ENCODE data around the gene VPS35L. TPM values are rescaled to one million over a fixed set of nuclear protein-coding genes. Genes with fewer than 3 reads are reported as not detected.

The VPS35L gene
- 59.1 and 62.0 TPM in 2 replicates for total RNA-seq (ENCODE audit: low replicate concordance)
- long read RNA-seq, transcript VPS35L-203 (31 exons, 3,855 nt) = major isoform, 229 of 305 reads
- long read RNA-seq, partial matches to known transcripts = 37 of 305 reads
- long read RNA-seq, other reads (novel, unspliced or antisense) = 38 of 305 reads

GRCh38 chr16:19555186-19555937 is at the start of gene VPS35L:
VPS35L (plus strand) TSS chr16:19555703; CDS start chr16:19555730, 27 bp downstream.
- peak; percentile 99 for DNase-seq (ENCODE audit: extremely low spot score, unreplicated experiment)
- Mint-ChIP-seq H3K9me3 (no peaks in the 10 kb centered on the region), H3K36me3 (peaks cover 3% of the 10 kb centered on the region), H3K4me3 (peak within 1 kb of the TSS; percentile 93), H3K4me1 (ENCODE audit: unreplicated experiment) (peaks cover 13% of the 10 kb centered on the region), H3K27ac (peak within 1 kb of the TSS; percentile 95), H3K27me3 (no peaks in the 10 kb centered on the region)
- TF ChIP-seq, protein P1, sequence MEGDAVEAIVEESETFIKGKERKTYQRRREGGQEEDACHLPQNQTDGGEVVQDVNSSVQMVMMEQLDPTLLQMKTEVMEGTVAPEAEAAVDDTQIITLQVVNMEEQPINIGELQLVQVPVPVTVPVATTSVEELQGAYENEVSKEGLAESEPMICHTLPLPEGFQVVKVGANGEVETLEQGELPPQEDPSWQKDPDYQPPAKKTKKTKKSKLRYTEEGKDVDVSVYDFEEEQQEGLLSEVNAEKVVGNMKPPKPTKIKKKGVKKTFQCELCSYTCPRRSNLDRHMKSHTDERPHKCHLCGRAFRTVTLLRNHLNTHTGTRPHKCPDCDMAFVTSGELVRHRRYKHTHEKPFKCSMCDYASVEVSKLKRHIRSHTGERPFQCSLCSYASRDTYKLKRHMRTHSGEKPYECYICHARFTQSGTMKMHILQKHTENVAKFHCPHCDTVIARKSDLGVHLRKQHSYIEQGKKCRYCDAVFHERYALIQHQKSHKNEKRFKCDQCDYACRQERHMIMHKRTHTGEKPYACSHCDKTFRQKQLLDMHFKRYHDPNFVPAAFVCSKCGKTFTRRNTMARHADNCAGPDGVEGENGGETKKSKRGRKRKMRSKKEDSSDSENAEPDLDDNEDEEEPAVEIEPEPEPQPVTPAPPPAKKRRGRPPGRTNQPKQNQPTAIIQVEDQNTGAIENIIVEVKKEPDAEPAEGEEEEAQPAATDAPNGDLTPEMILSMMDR (conservative IDR thresholded peaks at IDR 0.05) = peak; percentile 78

- Mint-ChIP-seq H3K27ac (no peak overlapping the region), H3K27me3 (no peaks in the 10 kb centered on the region), H3K4me3 (no peak overlapping the region), H3K9me3 (no peaks in the 10 kb centered on the region), H3K4me1 (ENCODE audit: unreplicated experiment) (peaks cover 6% of the 10 kb centered on the region), H3K36me3 (peaks cover 35% of the 10 kb centered on the region)
- no peak for DNase-seq (ENCODE audit: extremely low spot score, unreplicated experiment)
- TF ChIP-seq, protein P1 (conservative IDR thresholded peaks at IDR 0.05) = no peak
These were observed 48.5 kb upstream of the VPS35L start for GRCh38 chr16:19506965-19507364.

DNA sequence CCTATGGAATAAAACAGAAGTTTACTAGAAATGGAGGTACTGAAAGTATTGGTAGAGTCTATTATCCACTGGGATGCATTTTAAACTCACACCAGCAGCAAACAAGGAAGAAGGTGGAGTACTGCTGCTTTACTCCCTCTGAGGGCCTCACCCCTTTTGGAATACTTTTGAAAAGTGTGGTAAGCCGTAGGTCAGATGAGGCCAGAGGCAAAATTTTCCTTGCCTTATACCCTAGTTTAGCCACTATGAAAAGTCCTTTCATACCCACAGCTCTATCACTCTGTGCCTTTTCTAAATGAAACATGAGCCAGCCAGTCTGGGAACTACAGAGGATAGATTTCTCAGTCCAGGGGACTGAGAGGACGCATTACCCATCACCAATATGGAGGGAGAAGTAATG is 47.6 kb upstream of the VPS35L start:
- no peak for DNase-seq (ENCODE audit: extremely low spot score, unreplicated experiment)
- H3K4me1 Mint-ChIP-seq (ENCODE audit: unreplicated experiment) = peaks cover 6% of the 10 kb centered on the region
- H3K36me3 Mint-ChIP-seq = peaks cover 37% of the 10 kb centered on the region
- no peak overlapping the region for H3K27ac Mint-ChIP-seq
- H3K27me3 Mint-ChIP-seq = no peaks in the 10 kb centered on the region
- H3K9me3 Mint-ChIP-seq = no peaks in the 10 kb centered on the region
- TF ChIP-seq, protein P1 (conservative IDR thresholded peaks at IDR 0.05) = no peak
- no peak overlapping the region for H3K4me3 Mint-ChIP-seq

DNA sequence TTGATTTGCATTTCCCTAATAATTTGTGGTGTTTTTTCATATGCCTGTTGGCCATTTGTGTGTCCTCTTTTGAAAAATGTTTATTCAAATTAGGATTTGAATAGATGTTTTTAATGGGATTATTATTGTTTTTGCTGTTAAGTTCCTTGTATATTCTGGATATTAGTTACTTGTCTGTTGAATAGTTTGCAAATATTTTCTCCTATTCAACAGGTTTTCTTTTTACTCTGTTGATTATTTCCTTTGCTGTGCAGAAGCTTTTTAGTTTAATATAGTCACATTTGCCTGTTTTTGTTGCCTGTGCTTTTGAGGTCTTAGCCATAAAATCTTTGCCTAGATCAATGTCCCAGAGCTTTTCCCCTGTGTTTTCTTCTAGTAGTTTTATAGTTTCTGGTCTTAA is 43.2 kb upstream of the VPS35L start:
- Mint-ChIP-seq H3K4me3 (no peak overlapping the region), H3K27ac (no peak overlapping the region), H3K36me3 (peaks cover 44% of the 10 kb centered on the region), H3K27me3 (no peaks in the 10 kb centered on the region), H3K4me1 (ENCODE audit: unreplicated experiment) (no peaks in the 10 kb centered on the region), H3K9me3 (no peaks in the 10 kb centered on the region)
- no peak for DNase-seq (ENCODE audit: extremely low spot score, unreplicated experiment)
- TF ChIP-seq, protein P1 (conservative IDR thresholded peaks at IDR 0.05) = no peak

GRCh38 chr16:19513377-19514053 is 42.0 kb upstream of the VPS35L start:
- H3K27me3 Mint-ChIP-seq = no peaks in the 10 kb centered on the region
- no peaks in the 10 kb centered on the region for H3K9me3 Mint-ChIP-seq
- no peak for DNase-seq (ENCODE audit: extremely low spot score, unreplicated experiment)
- H3K4me3 Mint-ChIP-seq = no peak overlapping the region
- peaks cover 4% of the 10 kb centered on the region for H3K4me1 Mint-ChIP-seq (ENCODE audit: unreplicated experiment)
- peaks cover 42% of the 10 kb centered on the region for H3K36me3 Mint-ChIP-seq
- no peak overlapping the region for H3K27ac Mint-ChIP-seq
- TF ChIP-seq, protein P1 (conservative IDR thresholded peaks at IDR 0.05) = no peak
